Osteoblast (primary cell): ENCODE measurements around the gene KASH5. TPM values are rescaled to one million over a fixed set of nuclear protein-coding genes. Genes with fewer than 3 reads are reported as not detected.

Source experiments
- DNase-seq: peaks from one replicate; pipeline ENCODE4 v3.0.0; 2011; ENCODE audit warnings: low spot score, mixed read lengths; ENCODE audit not compliant: insufficient read length; ENCODE audit errors: missing footprints
- H2AFZ ChIP-seq: 2 replicates; pipeline ENCODE4 v1.6.0; 2011; ENCODE audit warnings: mild to moderate bottlenecking, low read length
- H3K27ac ChIP-seq: 2 replicates; pipeline ENCODE4 v1.5.1; 2011; ENCODE audit warnings: mild to moderate bottlenecking, low read depth, low read length, moderate library complexity
- H3K27me3 ChIP-seq: 2 replicates; pipeline ENCODE4 v1.6.0; 2012; ENCODE audit warnings: mild to moderate bottlenecking, control low read depth, inconsistent platforms, low read length, moderate library complexity; ENCODE audit not compliant: insufficient read depth
- H3K36me3 ChIP-seq: 2 replicates; pipeline ENCODE4 v1.5.1; 2011; ENCODE audit warnings: mild to moderate bottlenecking, low read length, control low read depth, moderate library complexity; ENCODE audit not compliant: insufficient read depth
- H3K4me1 ChIP-seq: 2 replicates; pipeline ENCODE4 v1.5.1; 2011; ENCODE audit warnings: mild to moderate bottlenecking, low read length, control low read depth, moderate library complexity; ENCODE audit not compliant: insufficient read depth
- H3K4me2 ChIP-seq: 2 replicates; pipeline ENCODE4 v1.6.0; 2011; ENCODE audit warnings: mild to moderate bottlenecking, low read length; ENCODE audit not compliant: insufficient read depth
- H3K4me3 ChIP-seq: fragments of 200-600 bp; sonication (generic); 3 replicates; pipeline ENCODE4 v1.5.1; 2012; ENCODE audit warnings: mild to moderate bottlenecking, low read length, inconsistent platforms; ENCODE audit not compliant: insufficient read depth
- H3K79me2 ChIP-seq: 2 replicates; pipeline ENCODE4 v1.6.0; 2012; ENCODE audit warnings: mild to moderate bottlenecking, low read length, control low read depth, inconsistent platforms; ENCODE audit not compliant: insufficient read depth
- H3K9me3 ChIP-seq: 2 replicates; pipeline ENCODE4 v1.5.1; 2011; ENCODE audit warnings: low read depth, low read length, control low read depth
- H4K20me1 ChIP-seq: 2 replicates; pipeline ENCODE4 v1.6.0; 2012; ENCODE audit warnings: mild to moderate bottlenecking, low read length, control low read depth; ENCODE audit not compliant: insufficient read depth
- total RNA-seq: library from RNA; depleted of rRNA; stranded (reverse); fragments of >200 nt; gene quantifications from 2 replicates; pipeline ENCODE4 v1.2.3, GENCODE V29; 2012
- TF ChIP-seq, protein P1 (sequence below): IDR thresholded peaks from 2 replicates; pipeline ENCODE4 v1.5.1; 2011; ENCODE audit warnings: mild to moderate bottlenecking, low read depth, low read length, moderate library complexity; ENCODE audit errors: extremely low read depth

KASH5 gene
- total RNA-seq, 1 donor, result not detected

DNA sequence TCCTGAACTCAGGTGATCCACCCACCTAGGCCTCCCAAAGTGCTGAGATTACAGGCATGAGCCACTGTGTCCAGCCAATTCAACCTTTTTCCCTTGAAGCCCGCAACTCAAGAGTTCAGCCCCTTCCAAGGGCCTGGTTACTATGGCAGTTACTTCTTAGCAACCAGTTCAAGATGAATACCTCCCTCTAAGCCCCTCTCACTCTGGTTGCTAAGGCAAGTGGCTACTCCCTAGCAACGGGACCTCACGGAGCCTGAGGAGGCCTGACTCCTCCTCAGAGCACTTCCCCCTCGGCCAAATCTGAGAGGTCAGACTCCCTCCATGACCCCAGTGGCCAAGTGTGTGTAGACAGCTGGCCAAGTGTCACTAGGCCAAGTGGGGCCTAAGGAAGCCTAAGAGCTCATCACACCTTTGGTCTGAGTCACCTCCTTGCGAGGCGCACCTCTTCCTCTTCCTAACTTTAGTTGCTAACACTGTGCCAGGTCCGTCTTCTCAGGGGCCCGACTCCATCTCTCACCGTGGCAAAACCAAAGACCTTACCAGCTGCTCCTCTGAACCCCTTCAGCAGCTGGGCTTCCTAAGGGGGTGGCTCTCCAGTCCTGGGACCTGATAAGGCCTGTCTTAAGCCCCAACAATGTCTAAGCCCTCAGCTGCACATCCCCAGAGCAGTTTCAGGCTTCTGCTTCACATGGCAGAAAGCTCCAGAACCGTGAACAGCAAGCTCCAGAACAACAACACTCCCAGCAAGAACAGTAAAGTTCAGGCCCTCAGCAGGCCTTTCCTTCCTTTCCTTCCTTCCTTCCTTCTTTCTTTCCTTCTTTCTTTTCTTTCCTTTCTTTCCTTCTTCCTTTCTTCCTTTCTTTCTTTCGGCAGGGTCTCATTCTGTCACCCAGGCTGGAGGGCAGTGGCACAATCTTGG, 43.3 kb upstream of the KASH5 start:
- H3K4me2 ChIP-seq, result no peak overlapping the region
- no peak overlapping the region for H3K27ac ChIP-seq
- DNase-seq, result peak; percentile 82
- H3K4me1 ChIP-seq, result peaks cover 3% of the 10 kb centered on the region
- H3K9me3 ChIP-seq, result no peaks in the 10 kb centered on the region
- peaks cover 39% of the 10 kb centered on the region for H3K36me3 ChIP-seq
- no peaks in the 10 kb centered on the region for H3K79me2 ChIP-seq
- H3K4me3 ChIP-seq, result no peak overlapping the region
- no peaks in the 10 kb centered on the region for H3K27me3 ChIP-seq
- peaks cover 2% of the 10 kb centered on the region for H4K20me1 ChIP-seq
- TF ChIP-seq, protein P1, sequence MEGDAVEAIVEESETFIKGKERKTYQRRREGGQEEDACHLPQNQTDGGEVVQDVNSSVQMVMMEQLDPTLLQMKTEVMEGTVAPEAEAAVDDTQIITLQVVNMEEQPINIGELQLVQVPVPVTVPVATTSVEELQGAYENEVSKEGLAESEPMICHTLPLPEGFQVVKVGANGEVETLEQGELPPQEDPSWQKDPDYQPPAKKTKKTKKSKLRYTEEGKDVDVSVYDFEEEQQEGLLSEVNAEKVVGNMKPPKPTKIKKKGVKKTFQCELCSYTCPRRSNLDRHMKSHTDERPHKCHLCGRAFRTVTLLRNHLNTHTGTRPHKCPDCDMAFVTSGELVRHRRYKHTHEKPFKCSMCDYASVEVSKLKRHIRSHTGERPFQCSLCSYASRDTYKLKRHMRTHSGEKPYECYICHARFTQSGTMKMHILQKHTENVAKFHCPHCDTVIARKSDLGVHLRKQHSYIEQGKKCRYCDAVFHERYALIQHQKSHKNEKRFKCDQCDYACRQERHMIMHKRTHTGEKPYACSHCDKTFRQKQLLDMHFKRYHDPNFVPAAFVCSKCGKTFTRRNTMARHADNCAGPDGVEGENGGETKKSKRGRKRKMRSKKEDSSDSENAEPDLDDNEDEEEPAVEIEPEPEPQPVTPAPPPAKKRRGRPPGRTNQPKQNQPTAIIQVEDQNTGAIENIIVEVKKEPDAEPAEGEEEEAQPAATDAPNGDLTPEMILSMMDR, result no peak
- H2AFZ ChIP-seq, result no peak overlapping the region

DNA sequence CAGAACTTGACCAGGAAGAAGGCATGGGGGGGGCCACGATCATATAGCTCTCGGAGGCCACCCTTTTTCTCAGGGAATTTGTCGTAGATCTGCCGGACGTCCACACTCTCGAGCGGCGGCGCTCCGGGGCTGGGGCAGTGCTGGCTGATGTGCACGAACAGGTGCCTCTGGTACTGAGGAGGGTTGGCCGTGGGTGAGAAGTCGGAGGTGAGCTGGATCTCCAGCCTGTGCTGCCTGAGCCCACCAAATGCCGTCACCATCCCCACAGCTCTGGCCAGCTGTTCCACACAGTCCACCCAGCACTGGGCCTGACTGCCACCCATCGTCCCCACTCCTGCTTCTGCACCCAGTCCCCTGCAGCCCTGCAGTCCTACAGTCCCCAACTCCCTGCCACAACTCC, 40.9 kb upstream of the KASH5 start:
- H3K4me3 ChIP-seq, result no peak overlapping the region
- H3K79me2 ChIP-seq, result no peaks in the 10 kb centered on the region
- no peak overlapping the region for H2AFZ ChIP-seq
- no peaks in the 10 kb centered on the region for H3K27me3 ChIP-seq
- peaks cover 45% of the 10 kb centered on the region for H3K36me3 ChIP-seq
- H3K4me2 ChIP-seq, result no peak overlapping the region
- TF ChIP-seq, protein P1, result no peak
- no peaks in the 10 kb centered on the region for H3K4me1 ChIP-seq
- H4K20me1 ChIP-seq, result peaks cover 2% of the 10 kb centered on the region
- DNase-seq, result peak; percentile 61
- H3K27ac ChIP-seq, result no peak overlapping the region
- H3K9me3 ChIP-seq, result no peaks in the 10 kb centered on the region

DNA sequence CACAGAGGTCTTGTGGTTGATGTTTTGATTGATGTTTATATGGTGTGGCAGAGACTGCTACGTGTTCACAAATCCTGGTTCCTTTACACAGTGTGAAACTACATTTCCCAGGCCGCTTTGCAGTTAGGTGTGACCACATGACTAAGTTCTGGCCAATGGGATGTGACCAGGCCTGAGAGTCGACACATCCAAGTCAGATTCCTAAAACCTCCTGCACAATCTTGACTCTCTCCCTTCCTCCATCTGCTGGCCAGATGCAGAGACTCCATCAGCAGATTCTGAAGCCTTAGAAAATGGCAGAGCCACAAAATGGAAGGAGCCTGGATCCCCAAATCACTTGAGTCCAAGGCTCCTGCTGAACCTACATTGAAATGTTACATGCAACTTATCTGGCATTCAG, 40.2 kb upstream of the KASH5 start:
- Histone ChIP-seq H2AFZ (peak overlapping the region; percentile 83), H3K27ac (no peak overlapping the region)

More for the DNA sequence above, 40.2 kb upstream of the KASH5 start:
- Histone ChIP-seq H3K27me3 (no peaks in the 10 kb centered on the region), H3K9me3 (no peaks in the 10 kb centered on the region), H3K4me2 (no peak overlapping the region), H4K20me1 (peaks cover 2% of the 10 kb centered on the region), H3K79me2 (no peaks in the 10 kb centered on the region), H3K36me3 (peaks cover 44% of the 10 kb centered on the region), H3K4me3 (no peak overlapping the region), H3K4me1 (no peaks in the 10 kb centered on the region)
- peak; percentile 93 for DNase-seq
- TF ChIP-seq, protein P1, result peak; percentile 22
